Right cardiac atrium (tissue), 5 donors: ENCODE results near the gene SLC19A1. TPM values are rescaled to one million over a fixed set of nuclear protein-coding genes. Genes with fewer than 3 reads are reported as not detected.
"Not testable (repeated sequence)": the region's sequence is repeated elsewhere in the genome, so short reads cannot be mapped to it uniquely, and the experiment has no call there.

ENCODE experiments used
- ATAC-seq, 2 donors: fragments of 200-7000 bp; cut with Tn5 transposase; one replicate each; pipeline versions ENCODE4 v1.8.0 to v1.9.1; 2020; ENCODE audit warnings: moderate library complexity in 2 of 2, mild to moderate bottlenecking in 1 of 2
- DNase-seq, 3 donors: peaks; one replicate each; pipeline ENCODE4 v3.0.0-alpha.2; 2020
- H3K27ac ChIP-seq: one replicate; pipeline ENCODE4 v1.5.1; 2013; ENCODE audit warnings: mild to moderate bottlenecking, low read length, control low read depth, moderate library complexity
- H3K27me3 ChIP-seq: one replicate; pipeline ENCODE4 v1.6.1; 2013; ENCODE audit not compliant: control insufficient read depth, insufficient read depth
- H3K4me1 ChIP-seq: one replicate; pipeline ENCODE4 v1.6.1; 2013; ENCODE audit warnings: low read length; ENCODE audit not compliant: control insufficient read depth, insufficient read depth
- H3K4me3 ChIP-seq: one replicate; pipeline ENCODE4 v1.5.1; 2013; ENCODE audit warnings: low read length, control low read depth
- H3K9me3 ChIP-seq: one replicate; pipeline ENCODE4 v1.6.1; 2013; ENCODE audit warnings: low read length; ENCODE audit not compliant: control insufficient read depth
- WGBS: extraction: QIAGEN DNeasy Blood & Tissue Kit; methylation state at CpG from one replicate; pipeline ENCODE4 v1.1.7; 2013; 5-methylcytosine and 5-hydroxymethylcytosine counted together
- intact Hi-C, 4 donors: fragments of 100-400 bp; cut with DNase I; formaldehyde crosslinking; loops; one replicate each; pipeline versions ENCODE4 v1.11.0 to v1.14.0; 2022 to 2023
- polyA plus RNA-seq: library from polyadenylated mRNA; stranded (reverse); fragments of 200-250 nt; gene quantifications from one replicate; pipeline ENCODE4 v1.2.3, GENCODE V29; 2013
- total RNA-seq, 4 donors: library from RNA; stranded (reverse); fragmentation: NEBNext Ultra II Directional; extraction: Animal tissue kit (Norgen Biotek cat#: 25700); gene quantifications; one replicate each; pipeline ENCODE4 v1.2.1, GENCODE V29; 2021
- donor health status: healthy with polysubstance abuse.
- donor health status: DM: no; HTN: yes; CAD: no.
- donor health status: DM: no; HTN: no; CAD: no.
- donor health status: DM: no; HTN: yes; CAD: no; lungs with severe emphysema.
- donor health status: DM: yes; HTN: yes; CAD: no.

The SLC19A1 gene
- total and polyA plus RNA-seq, 5 donors, result 2.3 to 5.0 (median 3.9) TPM

DNA sequence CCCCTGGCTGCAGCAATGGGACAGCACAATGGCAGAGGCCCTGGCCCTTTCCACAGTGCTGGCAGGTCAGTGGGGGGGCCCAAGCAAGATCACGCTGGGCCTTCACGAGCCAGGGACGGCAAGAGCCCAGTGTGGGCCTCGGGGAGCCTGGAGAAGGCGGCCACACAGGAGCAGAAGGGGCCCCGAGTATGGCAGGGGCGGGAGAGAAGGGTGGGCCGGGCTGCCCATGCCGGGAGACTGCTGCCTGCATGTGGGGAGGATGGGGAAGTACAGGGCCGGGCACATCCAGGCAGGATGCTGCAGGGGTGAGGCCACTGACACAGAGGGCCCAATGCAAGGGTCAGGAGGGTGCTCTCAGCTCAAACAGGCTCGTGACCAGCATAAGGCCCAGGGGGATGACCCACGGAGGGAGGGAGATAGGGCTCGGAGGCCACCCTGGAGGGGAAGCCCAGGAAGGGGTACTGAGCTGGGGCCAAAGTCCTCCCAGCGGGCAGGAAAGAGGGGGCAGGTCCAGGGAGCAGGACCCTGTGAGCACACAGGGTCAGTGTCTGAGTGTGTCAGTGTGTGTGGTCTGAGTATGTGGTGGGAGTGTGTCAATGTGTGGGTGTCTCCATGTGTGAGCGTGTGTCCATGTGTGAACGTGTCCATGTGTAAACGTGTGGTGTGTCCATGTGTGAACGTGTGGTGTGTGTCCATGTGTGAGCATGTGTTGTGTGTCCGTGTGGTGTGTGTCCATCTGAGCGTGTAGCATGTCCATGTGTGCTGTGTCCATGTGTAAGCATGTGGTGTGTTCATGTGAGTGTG lies 13.1 kb downstream of the SLC19A1 start:
- Histone ChIP-seq H3K9me3 (no peaks in the 10 kb centered on the region), H3K27ac (no peak overlapping the region), H3K4me1 (no peaks in the 10 kb centered on the region), H3K27me3 (no peaks in the 10 kb centered on the region), H3K4me3 (no peak overlapping the region)
- intact Hi-C loops, result no loop called here
- 84% methylated on average over 20 of the region's 20 CpGs for WGBS
- ATAC-seq (no peak), DNase-seq (peak; percentile 13 to 63 (median 45))

DNA sequence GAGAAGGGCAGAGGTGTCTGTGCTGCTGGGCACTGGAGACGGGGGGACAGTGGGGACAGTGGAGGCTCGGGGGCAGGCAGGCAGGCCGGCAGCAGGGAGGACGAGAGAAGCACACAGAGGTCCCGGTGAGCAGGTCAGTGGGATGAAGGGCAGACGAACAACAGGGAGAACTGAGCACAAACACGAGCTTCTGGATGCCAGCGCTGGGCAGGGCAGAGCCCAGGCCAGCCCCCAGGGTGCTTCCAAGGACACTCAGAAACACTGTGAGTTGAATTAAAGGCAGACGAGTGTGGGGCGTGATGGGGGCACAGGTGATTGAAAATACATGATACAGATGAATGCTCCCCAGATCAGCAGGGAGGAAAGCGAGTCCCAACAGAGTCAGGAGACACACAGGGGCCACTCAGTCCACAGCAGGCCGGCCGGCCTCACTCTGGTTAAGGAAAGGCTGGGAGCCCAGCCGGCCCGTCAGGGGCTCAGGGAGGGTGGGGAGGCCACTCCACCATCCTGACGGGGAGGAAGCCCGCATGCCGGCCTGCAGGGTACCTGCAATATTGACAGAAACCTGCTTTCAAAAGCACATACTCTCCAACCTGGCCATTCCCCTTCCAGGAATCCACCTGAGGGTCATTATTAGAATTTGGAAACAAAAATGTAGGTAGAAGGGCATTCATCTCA lies 14.1 kb downstream of the SLC19A1 start:
- DNase-seq, result peak; percentile 10 to 44 (median 15)
- intact Hi-C loops, result no loop called here
- H3K4me1 ChIP-seq, result no peaks in the 10 kb centered on the region
- ATAC-seq, result no peak
- 86% methylated on average over 18 of the region's 18 CpGs for WGBS
- no peaks in the 10 kb centered on the region for H3K27me3 ChIP-seq
- H3K9me3 ChIP-seq, result no peaks in the 10 kb centered on the region
- H3K27ac ChIP-seq, result no peak overlapping the region
- no peak overlapping the region for H3K4me3 ChIP-seq

DNA sequence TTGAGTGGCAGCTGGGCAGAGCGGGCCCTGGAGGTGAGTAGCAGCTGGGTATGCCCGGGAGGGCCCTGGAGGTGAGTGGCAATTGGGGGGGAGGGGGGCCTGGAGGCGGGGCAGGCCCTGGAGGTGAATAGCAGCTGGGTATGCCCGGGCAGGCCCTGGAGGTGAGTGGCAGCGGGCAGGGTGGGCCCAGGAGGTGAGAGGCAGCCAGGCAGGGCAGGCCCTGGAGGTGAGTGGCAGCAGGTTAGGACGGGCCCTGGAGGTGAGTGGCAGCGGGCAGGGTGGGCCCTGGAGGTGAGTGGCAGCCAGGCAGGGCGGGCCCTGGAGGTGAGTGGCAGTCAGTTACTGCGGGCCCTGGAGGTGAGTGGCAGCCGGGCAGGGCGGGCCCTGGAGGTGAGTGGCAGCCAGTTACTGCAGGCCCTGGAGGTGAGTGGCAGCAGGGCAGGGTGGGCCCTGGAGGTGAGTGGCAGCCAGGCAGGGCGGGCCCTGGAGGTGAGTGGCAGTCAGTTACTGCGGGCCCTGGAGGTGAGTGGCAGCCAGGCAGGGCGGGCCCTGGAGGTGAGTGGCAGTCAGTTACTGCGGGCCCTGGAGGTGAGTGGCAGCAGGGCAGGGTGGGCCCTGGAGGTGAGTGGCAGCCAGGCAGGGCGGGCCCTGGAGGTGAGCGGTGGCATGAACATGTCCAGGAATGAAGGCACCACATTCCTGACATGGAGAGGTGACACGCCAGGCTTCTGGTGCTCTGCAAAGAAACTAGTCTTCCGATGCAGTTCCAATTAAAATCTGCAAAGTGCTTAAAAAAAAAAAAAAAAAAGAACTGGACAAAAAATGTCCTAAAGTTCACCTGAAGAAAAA lies 14.9 kb downstream of the SLC19A1 start:
- WGBS, result 90% methylated on average over 19 of the region's 19 CpGs
- ATAC-seq, H3K4me3 ChIP-seq, H3K9me3 ChIP-seq, H3K27me3 ChIP-seq, H3K27ac ChIP-seq, intact Hi-C loops, H3K4me1 ChIP-seq: not testable (repeated sequence)
- DNase-seq, result peak; percentile 12 to 48 (median 24)

DNA sequence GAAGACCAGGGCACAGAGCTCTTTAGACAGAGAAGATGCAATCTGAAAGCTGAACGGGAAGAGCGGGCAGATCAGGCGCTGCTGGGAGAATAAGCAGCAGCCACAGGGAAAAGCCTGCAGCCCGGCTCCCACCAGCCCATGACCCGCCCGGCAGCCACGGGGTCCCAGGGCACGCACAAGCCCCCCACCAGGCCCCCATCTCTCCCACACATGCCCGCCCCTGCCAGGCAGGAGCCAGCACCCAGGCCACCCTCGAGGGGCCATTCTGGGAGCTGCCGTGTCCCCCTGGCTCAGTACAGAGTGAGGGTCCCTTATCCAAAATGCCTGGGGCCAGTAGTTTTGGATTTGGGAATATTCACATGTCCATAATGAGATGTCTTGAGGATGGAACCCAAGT lies 16.3 kb downstream of the SLC19A1 start:
- H3K27me3 ChIP-seq, result no peaks in the 10 kb centered on the region
- H3K4me3 ChIP-seq, result no peak overlapping the region
- peak; percentile 5 to 34 (median 26) for DNase-seq
- no peaks in the 10 kb centered on the region for H3K4me1 ChIP-seq
- WGBS, result 97% methylated on average over 11 of the region's 11 CpGs
- no peaks in the 10 kb centered on the region for H3K9me3 ChIP-seq
- intact Hi-C loops, result no loop called here
- no peak overlapping the region for H3K27ac ChIP-seq
- ATAC-seq, result peak in 1 of 2 donors; percentile 7

DNA sequence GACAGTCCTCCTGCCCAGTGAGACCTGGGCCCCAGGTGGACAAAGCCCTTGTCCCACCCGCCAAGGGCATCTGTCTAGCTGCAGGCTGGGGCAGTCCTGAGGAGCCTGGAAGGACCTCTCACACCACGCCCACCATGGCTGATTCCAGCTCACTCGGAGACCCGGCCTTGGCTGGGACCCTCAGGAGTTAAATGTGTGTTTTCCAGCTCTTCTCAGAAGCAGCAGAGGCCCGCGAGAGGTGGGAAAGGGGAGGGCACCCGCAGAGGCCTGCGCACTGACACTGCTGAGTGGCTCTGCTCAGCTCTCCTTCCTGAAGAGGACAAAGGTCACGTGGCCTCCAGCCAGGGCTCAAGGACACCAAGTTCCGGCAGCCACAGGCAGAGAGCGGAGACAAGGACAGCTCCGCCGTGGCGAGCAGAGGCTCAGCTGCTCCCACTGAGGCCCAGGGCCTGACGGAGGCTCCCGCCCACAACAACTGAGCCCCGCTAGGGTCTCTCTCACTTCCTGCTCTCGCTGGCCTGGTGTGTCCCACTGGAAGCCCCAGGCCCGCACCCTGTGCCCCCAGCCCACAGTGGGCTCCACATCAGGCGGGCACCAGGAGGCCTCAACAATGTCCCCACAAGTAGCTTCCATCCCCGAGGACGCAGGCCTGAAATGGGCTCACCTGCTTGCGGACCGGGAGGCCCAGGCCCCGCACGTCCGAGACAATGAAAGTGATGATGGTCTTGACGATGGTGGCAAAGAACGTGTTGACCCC lies 16.9 kb downstream of the SLC19A1 start:
- intact Hi-C loops, result no loop called here
- peak; percentile 67 to 73 for ATAC-seq
- WGBS, result 71% methylated on average over 29 of the region's 29 CpGs
- H3K4me3 ChIP-seq, result no peak overlapping the region
- no peak overlapping the region for H3K27ac ChIP-seq
- no peaks in the 10 kb centered on the region for H3K9me3 ChIP-seq
- H3K4me1 ChIP-seq, result no peaks in the 10 kb centered on the region
- no peaks in the 10 kb centered on the region for H3K27me3 ChIP-seq
- DNase-seq, result peak; percentile 70 to 87 (median 83)

DNA sequence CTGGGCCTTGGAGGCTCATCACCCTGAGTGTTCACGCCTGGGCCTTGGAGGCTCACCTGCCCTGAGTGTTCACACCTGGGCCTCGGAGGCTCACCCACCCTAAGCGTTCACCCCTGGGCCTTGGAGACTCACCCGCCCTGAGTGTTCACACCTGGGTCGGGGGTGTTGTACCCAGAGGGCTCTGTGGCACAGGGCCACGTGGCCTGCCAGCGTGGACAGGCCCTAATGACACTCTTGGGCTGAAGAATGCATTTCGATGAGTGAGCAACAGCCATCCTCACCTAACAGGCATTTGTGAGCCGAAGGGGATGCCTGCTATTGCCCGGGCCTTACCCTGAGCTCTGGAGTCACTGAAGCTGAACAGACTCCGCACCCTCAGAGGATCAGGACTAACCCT lies 17.5 kb downstream of the SLC19A1 start:
- intact Hi-C loops, result no loop called here
- 88% methylated on average over 11 of the region's 11 CpGs for WGBS
- Histone ChIP-seq H3K4me3 (no peak overlapping the region), H3K9me3 (no peaks in the 10 kb centered on the region), H3K4me1 (no peaks in the 10 kb centered on the region), H3K27me3 (no peaks in the 10 kb centered on the region), H3K27ac (no peak overlapping the region)
- peak in 1 of 2 donors; percentile 7 for ATAC-seq
- DNase-seq, result peak; percentile 8 to 30 (median 24)

DNA sequence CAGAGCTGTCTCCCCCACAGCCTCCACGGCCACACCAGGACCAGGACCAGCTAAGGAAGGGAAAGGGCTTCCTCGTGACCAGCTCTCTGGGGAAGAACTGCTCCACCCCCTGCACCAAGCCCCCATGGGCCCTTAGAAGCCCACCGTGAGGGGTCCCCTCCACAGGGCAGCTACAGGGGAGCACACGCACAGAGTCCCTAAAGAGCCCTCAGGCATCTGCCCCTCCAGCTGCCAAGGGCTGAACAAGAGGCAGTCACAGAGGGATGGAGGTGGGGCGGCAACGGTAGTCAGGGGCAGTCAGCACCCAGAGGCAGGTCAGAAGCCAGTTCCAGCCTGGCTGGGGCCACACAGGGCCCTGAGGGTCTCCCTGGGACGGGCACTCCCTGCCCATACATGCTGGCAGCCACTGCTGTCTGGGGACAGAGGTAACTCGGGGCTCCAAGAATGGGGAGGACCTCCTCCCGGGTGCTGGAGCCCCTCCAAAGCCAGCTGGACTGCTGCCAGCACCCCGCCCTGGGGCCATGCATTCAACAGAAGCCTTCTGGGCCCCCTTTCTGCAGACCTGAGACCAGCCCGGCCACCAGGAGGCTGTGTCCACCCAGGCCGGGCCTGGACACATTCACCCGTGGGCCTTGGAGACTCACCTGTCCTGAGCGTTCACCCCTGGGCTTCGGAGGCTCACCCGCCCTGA lies 18.7 kb downstream of the SLC19A1 start:
- H3K9me3 ChIP-seq, result no peaks in the 10 kb centered on the region
- intact Hi-C loops, result no loop called here
- ATAC-seq (peak; percentile 30 to 36), DNase-seq (peak; percentile 13 to 64 (median 44))
- H3K27me3 ChIP-seq, result no peaks in the 10 kb centered on the region
- no peak overlapping the region for H3K27ac ChIP-seq
- WGBS, result 86% methylated on average over 16 of the region's 16 CpGs
- no peak overlapping the region for H3K4me3 ChIP-seq
- no peaks in the 10 kb centered on the region for H3K4me1 ChIP-seq

DNA sequence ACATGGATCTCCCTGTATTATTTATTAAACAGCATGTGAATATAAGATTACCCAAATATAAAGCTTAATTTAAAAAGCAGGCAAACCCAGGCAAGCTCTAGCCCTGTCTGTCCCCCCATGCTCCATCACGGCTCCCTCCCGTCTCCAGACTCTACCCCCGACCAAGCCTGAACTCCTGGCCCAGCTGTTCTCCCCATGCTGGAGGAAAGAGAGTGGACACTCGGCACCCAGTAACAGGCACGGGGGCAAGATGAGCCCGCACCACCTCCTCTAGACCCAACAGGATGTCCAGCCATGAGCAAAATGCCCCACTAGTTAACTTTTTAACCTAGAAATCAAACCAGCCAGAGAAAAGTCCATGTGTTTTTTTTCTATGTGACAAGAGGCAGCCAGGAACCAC lies 19.3 kb downstream of the SLC19A1 start:
- intact Hi-C loops, result no loop called here
- no peaks in the 10 kb centered on the region for H3K4me1 ChIP-seq
- no peak overlapping the region for H3K27ac ChIP-seq
- no peak for ATAC-seq
- no peaks in the 10 kb centered on the region for H3K9me3 ChIP-seq
- DNase-seq, result peak in 1 of 3 donors; percentile 23
- WGBS, result 97% methylated on average over 6 of the region's 6 CpGs
- H3K4me3 ChIP-seq, result no peak overlapping the region
- no peaks in the 10 kb centered on the region for H3K27me3 ChIP-seq

DNA sequence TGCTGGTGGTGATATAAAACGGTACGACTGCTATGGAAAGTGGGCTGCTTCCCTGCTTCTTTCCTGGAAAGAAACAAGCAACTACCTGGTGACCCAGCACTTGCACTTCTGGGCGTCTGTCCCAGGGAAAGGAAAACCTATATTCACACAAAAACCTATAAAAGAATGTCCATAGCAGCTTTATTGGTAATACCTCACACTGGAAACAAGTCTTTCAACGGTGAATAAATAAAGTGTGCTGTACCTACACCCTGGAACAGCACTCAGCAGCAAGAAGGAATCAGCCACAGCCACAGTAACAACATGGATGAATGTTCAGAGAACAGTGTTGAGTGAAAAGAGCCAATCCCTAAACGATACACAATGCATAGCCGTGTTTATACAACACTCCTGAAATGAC lies 19.9 kb downstream of the SLC19A1 start:
- intact Hi-C loops, result no loop called here
- H3K4me1 ChIP-seq, result no peaks in the 10 kb centered on the region
- no peak for DNase-seq
- H3K9me3 ChIP-seq, result no peaks in the 10 kb centered on the region
- ATAC-seq, result no peak
- H3K27ac ChIP-seq, result no peak overlapping the region
- no peak overlapping the region for H3K4me3 ChIP-seq
- no peaks in the 10 kb centered on the region for H3K27me3 ChIP-seq
- WGBS, result 98% methylated on average over 6 of the region's 6 CpGs

DNA sequence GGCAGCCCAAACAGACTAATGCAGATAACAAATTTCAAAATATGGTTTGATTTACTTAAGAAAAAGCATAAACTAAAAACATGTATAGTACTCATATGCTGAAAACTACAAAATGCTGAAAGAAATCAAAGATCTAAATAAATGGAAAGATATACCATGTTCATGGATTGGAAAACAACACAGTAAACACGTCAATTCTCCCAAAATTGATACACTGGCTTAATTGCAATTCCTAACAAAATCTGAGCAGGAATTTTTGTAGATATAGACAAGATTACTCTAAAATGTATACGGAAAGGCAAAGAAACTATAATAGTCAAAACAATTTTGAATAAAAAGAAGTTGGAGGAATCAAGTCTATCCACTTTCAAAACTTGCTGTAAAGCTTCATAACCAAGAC lies 21.0 kb downstream of the SLC19A1 start:
- H3K27ac ChIP-seq, result no peak overlapping the region
- intact Hi-C loops, result no loop called here
- no peaks in the 10 kb centered on the region for H3K27me3 ChIP-seq
- no peak overlapping the region for H3K4me3 ChIP-seq
- over 99% methylated on average over 2 of the region's 2 CpGs for WGBS
- no peak for ATAC-seq
- no peaks in the 10 kb centered on the region for H3K4me1 ChIP-seq
- DNase-seq, result no peak
- no peaks in the 10 kb centered on the region for H3K9me3 ChIP-seq
